Limb (tissue), 2 donors: ENCODE results near the gene EYA3.

Experiments used
- DNase-seq, 2 donors: peaks; one replicate each; pipeline ENCODE4 v3.0.0-alpha.2; 2016; ENCODE audit errors: extremely low spot score in 2 of 2

The EYA3 gene

DNA sequence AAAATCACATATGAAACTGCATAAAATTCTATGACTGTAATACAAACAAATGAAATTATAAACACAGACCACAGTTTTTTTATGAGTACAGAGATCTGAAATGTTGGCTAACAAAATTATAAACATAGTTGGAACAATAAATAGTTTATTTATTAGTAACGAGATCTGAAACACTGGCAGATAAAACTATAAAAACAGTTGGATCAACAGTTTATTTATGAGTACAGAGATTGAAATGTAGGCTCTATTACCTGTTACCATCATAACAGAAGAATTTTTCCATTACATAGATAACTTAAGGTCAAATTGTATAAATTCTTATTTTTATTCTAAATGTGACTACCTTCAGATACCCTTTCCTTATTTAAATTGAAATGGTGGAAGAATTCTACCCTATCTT, 14.5 kb downstream of the EYA3 start:
- no peak for DNase-seq

DNA sequence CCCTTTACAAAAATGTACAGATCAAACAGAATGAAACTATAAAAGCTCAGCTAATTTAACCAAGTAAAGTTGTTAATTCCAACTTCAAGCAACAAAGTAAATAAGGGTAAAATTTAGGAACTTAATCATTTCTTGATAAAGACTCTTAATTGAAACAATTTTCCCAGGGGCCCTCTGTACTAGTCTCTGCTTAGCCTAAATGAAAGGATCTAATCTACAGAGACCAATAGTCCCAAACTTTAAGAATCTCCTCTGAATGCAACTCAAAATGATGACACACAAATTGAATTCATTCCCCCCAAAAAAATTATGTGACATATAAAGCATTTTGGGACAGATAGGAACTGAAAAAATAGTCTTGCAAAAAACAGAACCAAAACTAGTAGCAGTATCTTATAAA, 16.6 kb downstream of the EYA3 start:
- no peak for DNase-seq

DNA sequence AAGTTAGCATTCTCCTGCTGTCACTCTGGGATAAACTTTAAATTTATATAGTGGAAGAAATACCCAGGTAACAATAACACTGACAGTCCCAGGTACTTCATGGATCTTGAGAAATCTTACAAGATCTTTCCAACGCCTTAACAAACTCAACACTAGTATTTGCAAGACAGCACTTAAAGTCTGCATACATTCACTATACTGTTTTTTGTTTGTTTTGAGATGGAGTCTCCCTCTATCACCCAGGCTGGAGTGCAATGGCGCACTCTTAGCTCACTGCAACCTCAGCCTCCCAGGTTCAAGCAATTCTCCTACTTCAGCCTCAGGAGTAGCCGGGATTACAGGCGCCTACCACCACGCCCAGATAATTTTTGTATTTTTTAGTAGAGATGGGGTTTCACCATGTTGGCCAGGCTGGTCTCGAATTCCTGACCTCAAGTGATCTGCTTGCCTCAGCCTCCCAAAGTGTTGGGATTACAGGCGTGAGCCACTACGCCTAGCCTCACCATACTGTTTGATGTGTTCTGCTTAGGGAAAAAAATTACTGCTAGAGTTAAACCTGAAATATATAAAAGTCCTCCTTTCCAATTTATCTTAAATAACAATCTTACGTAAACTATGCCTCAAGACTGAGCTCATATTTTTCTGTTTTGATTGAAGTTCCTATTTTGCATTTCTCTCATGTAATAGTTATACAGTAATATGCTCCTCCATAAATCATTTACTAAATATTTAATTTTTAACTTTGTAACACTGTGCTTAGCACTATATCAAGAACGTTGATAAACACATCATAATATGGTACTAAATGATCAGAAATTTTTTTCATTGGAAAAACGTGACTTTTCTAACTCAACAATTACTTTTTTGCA, 17.5 kb downstream of the EYA3 start:
- DNase-seq = no peak

DNA sequence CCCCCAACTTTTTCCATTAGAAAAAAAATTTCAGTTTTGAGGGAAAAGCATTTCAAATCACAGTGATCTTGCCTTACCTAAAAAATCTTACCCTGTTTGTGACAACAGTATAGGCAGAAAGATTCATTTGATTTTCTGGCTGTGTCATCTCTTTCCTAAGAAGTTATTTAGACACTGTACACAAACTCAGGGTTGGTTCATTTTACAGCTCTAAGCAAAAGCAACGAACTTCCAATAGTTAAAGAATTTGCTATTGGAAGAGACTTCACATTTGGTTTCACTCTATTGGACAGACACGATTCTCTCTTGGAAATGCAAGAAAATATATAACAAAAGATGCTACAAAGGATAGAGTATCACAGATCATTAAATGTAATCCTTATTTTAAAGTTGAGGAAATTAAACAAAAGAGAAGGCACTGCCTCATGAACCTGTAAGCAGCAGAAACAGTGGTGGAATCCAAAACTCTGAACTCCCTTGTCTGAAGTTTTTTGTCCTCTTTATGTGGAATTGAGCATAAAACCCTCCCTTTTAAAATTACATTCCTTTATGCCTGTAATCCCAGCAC, 20.8 kb downstream of the EYA3 start:
- no peak for DNase-seq

DNA sequence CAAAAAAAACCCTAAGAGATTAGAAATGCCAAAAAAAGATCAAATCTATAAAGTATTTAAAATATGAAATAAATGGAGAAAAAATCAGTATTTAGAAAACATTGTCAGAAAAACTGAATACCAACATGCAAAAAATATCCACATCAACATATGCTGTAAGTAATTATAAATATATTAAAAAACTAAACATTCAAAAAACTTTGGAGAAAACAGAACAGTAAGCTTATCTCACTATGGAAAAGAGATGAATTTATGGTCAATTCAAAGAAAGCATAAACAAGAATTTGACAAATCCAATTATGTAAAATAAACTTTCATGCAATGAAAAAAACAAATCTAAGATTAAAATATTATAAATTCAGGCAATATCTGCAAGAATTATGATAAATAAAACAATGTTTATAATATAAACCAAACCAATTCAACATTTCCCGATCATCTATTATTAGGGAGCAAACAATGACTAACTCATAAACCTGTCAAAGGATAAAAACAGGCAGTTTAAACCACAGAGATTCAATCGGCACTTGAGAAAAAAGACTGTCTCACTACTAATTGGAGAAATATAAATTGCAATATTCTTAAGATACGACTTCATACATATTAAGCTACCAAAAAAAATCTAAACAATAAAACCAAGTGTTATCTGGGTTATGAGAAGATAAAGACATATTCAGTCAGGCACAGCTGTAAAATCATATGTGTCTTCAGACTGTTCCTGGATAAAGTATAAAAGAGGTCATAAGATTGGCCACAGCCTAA, 21.8 kb downstream of the EYA3 start:
- no peak for DNase-seq

DNA sequence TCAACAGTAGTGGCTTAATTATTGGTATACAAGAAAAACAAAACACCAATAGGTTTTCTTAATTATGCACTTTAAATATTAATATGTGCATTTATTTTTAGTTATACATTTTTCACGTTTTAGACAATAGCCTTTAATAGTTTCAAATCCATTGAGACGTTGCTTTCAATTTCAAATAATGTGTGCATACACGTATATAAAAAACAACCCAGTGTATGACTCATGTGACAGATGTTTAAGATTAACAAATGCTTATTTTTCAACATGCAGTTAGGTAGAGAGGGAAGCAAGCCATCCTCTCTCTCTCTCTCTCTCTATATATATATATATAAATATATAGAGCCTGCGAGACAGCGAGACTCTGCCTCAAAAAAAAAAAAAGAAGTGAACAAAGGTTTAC, 24.3 kb downstream of the EYA3 start:
- peak in 1 of 2 donors; percentile 8 for DNase-seq

DNA sequence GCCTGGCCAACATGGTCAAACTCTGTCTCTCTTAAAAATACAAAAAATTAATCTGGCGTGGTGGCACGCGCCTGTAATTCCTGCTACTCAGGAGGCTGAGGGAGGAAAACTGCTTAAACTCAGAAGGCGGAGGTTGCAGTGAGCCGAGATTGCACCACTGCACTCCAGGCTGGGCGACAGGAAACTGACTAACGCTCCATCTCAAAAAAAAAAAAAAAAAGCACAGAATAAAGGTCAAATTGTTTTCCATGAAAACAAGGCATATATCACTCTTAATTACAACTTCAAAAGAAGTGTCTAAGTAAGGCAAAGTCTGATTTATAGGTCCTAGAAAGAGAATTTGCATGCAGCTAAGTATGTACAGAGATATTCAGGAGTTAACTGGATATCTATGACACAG, 25.6 kb downstream of the EYA3 start:
- DNase-seq = no peak

DNA sequence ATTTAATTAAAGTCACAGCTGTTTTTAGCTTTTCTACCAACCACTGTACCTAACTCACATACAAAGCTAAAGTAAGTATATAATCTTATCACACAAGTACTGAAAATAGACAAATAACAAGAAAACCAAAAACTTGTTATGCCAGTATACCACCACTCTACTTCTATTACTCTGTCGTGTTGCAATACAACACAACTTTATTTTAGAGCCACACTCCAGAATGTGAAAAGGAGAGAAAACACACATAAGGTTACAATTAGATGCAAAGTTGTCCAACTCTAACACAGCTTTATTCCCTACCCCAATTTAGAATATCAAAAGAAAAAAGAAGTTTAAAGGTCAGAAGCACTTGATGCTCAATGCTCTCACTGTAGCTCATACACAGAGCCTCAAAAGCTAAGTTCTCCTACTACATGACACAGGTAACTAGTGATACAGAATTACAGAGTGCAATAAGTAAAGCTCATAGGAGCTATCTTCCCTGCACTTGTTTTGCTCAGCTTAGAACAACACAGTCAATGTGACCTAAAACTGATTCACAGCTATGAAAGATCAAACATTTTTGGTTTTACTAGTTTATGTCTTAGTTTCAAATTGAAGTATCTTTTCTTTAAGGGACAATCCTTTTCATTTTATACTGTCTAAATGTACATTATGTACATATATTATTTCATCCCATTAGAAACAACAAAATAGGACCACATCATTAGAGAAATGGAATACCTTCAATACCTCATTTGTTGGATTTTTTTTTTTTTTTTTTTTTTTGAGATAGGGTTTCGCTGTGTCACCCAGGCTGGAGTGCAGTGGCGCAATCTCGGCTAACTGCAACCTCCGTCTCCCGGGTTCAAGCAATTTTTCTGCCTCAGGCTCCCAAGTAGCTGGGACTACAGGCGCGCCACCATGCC, 29.2 kb downstream of the EYA3 start:
- no peak for DNase-seq

DNA sequence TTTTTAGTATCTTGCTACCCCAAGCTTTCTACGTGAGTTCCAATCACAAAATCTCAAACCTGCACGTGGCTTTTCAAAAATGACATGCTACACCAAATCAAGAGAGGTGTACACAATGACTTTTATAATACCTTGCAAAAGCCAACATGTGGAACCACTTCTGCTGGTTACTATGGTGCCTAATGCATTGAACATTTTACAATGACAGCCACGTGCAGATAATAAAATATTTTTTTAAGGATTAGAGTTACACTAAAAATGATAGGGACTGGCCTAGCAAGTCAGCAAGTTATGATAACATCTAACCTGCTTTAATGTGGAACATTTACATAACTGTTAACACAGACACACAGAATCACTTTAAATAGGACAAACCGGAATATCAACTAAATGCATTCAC, 30.2 kb downstream of the EYA3 start:
- DNase-seq = no peak

DNA sequence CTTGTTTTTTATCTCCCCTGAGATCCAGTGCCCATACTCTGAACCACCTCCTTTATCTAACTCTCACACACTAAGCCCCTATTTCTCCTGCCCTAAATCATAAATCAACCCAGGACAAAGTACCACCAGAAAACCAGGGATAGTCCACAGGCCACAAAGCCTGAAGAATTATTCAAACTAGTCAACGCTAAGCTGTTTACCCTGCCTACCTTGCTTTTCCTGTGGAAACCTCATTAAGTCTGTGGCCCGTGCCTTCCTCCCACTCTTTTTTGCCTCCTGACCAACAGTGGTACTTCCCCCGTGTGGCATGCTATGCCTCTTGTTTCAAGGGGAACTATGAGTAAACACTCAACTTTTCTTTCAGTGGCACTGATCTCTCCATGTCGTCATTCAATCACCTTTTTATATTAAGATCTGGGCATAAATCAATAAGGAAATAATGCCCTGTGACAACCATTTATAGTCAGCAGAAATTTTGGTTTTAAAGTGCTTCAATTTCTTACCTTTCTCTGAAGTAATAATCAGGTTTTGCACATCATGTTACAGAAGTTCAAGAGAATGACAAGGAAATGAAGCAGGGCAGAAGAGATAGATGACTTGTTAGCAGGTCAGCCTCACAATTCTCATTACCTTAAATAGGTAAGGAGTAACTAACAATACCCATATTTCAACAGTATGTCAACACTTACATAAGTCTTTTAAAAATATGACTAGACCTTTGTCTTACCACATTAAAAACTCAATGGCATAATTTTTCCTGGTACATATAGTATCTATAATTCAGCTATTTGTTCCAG, 32.1 kb downstream of the EYA3 start:
- no peak for DNase-seq

DNA sequence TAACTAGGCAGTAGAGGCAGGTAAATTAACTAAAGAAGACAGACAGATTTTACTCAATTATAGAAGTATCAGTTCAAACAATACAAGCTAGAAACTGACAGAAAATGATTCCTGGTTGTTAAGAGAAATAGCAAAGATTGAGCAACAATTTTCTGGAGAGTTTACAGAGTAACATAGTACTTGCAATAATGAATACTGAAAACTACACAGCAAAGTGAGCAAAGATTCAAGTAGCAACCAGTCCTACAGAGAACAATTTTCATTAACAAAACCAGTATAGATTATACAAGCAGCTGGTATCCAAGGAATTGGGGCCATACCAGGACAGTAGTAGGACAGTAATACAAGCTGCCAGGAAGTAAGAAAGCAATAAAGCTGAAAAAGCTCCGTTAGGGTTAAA, 37.6 kb downstream of the EYA3 start:
- no peak for DNase-seq

DNA sequence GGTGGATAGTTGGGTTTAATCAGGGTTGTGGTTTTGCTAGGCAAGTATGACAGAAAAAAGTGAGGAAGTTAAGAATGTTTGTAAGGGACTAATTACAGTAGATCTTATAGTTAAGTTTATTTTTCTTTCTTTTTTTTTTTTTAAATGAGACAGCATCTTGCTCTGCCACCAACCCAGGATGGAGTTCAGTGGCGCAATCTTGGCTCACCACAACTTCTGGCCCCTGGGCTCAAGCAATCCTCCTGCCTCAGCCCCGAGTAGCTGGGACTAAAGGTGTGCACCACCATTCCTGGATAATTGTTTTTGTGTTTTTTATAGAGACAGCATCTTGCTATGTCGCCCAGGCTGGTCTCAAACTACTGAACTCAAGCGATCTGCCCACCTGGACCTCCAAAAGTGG, 41.7 kb downstream of the EYA3 start:
- no peak for DNase-seq

DNA sequence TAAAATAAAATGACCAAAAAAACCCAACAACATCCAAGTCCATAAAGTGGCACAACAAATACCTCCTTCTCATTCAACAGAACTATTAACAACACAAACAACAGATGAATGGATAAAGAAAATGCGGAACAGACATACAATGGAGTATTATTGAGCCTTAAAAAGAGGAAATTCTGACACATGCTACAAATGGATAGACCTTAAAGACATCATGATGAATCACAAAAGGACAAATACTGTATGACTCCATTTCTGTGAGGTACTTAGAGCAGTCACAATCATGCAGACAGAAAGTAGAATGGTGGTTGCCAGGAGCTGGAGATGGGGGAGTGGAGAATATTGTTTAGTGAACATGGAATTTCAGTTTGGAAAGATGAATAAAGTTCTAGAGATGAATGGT, 42.6 kb downstream of the EYA3 start:
- DNase-seq = no peak

DNA sequence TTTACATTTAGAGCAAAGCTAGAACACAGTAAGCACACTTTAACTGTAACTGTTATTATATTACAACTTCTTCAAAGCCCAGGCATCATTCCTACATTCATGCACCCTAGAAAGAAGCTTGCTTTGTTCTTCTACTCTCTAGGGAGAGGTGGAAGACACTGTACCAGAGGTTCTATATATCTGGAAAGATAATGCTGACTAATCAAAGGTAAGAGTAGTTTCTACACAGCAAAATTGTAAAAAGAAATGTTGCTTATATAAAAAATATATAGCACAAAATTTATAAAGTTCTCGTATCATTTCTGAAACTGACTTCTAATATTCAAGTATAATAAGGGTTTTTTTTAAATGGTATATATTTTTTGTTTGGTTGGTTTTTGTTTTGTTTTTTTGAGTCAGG, 44.0 kb downstream of the EYA3 start:
- DNase-seq = no peak

DNA sequence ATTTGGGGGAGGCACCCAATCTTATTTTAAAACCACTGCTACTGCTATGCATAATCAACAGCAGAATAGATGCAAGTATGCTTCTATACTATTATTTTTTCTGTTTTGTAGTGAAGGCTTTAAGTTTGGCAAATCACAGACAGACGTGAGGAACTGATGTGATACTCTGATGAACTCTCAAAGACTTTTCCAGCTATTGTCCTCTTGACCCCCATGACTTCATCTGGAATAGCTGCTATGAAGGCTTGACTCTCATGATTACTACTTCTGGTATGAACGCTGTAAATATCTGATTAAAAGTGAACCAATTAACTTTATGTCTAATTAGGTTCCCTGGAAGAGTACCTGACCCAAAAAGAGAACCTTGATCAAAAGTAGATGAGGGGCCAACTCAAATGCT, 49.1 kb downstream of the EYA3 start:
- DNase-seq = no peak

DNA sequence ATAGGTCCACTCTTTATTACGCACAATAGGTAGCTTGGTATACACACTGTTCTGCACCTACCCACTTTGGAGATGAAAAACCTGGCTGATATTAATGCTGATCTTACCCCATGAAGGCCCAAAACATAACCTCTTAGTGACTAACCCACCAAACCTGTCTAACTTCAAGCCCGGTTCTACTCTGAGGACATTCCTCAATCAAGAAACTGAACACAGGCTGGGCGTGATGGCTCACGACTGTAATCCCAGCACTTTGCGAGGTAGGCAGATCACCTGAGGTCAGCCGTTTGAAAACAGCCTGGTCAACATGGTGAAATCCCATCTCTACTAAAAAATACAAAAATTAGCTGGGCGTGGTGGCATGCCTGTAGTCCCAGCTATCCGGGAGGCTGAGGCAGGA, 50.5 kb downstream of the EYA3 start:
- DNase-seq = no peak

DNA sequence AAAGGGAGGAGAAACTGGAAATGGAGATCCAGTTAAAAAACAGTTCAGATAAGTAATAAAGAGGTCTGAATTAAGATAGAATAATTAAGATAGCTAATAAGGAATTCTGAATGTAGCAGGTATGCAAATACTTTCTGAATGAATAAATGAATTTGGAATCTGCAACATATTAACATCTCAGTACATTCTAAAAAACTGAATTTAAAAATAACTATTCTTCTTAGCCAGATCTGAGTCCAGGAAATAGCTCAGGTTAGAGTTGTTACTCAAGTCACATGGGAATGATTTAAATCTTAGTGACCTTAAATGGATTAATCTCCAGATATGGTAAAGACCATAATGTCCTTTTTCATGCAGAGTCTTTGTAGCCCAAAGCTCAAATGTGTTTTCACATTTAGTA, 51.2 kb downstream of the EYA3 start:
- no peak for DNase-seq

DNA sequence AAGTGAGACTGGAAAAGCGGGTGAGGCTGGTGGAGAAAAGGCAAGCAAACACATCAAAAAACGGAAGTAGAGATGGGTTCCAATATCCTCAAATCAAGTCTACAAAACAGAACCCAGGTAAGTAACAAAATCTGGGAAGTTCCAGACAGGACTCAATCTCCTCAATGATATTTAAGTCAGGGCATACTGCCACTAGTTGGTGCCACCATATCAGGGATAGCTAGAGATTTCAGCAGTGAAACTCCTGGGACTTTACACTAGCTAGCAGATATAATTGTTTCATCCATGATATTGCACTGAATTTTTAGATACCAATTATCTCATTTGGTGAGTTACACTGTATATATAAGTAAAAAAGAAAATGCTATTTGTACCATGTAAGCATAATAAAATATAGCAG, 52.0 kb downstream of the EYA3 start:
- DNase-seq = no peak

DNA sequence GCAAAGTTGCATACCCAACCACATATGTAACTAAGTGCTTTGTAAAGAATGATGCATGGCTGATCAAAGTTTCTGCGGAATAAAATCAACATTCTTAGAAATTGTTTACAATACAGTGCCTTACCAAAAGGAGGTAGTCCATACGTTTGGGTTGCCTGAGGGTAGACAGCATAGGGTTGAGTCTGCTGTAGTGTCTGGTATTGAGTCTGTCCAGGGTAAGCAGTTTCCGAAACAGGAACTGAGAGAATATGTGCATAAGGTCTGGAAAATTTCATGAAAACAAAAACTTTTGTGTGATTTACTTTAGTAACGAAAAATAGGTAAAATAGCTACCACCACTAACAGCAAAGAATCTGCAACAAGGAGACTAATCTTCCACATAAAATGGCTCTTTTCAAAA, 53.0 kb downstream of the EYA3 start:
- DNase-seq = no peak

DNA sequence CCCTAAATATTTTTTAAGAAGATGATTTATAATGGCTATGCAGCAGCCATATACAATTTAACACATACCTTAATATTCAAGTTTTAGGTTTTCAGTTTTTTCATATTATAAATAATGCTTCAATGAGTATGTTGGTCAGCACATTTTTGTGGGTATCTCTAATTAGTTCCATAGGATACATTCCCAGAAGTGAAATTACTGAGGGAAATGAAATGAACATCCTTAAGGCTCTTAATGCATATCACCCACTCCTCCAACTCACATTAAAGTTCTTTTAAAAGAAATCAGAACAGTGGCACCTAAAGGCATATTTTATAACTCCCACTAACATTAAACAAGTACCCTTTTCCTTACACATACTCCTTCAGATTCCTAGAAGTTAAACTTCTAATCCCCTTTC, 56.1 kb downstream of the EYA3 start:
- DNase-seq = no peak

DNA sequence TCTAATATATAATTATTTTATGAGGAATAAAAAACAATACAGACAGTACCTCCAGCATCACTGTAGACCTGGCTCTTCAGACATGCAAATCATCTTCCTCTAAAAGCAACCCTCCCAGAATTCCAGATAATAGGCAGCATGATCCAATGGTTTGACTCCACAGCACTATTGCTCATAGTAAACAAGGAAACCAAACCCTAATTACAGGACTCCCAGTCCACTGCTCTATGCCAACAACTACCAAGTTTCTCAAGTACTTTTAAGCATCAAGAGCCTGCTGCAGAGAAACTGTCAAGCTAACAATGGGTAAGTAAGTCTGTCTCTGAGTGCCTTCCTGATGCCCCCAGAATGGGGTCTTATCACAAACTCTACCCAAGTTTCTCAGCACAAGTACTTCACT, 57.2 kb downstream of the EYA3 start:
- DNase-seq = no peak
